GM18502 (cell line): ENCODE data around the gene OPN1MW.
"Not testable (repeated sequence)": the region's sequence is repeated elsewhere in the genome, so short reads cannot be mapped to it uniquely, and the experiment has no call there.

Experiments
- ATAC-seq: cut with Tn5 transposase; IDR thresholded peaks from one replicate; pipeline ENCODE4 v1.9.1; 2021; ENCODE audit warnings: mild to moderate bottlenecking; ENCODE audit not compliant: unreplicated experiment, poor library complexity

Gene OPN1MW

DNA sequence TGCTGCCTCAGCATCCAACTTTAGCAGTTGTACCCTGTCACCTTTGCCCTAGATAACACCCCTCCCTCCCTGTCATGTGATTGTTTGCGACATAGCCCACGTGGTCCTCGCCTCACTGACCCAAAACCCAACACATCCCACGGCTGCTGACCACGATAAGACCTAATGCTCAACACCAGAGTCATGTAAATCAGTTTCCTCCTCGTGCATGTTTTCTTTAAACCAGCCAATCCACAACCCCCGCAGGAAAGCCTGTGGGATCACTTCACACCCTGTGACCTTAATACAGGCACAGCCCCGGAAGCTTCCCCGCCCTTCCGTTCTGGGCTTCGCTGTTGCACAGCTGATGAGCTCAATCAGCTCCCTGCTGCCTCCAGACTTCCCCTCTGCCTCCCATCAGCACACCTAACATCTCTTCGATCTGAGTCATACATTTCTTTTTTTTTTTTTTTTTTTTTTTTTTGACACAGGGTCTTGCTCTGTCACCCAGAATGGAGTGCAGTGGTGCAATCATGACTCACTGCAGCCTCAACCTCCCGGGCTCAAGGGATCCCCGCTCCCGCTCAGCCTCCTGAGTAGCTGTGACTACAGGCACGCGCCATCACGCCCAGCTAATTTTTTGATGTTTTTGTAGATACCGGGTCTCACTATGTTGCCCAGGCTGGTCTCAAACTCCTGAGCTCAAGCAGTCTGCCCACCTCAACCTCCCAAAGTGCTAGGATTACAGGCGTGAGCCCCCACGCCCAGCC is 27.4 kb downstream of the OPN1MW start:
- peak; percentile 73 for ATAC-seq

DNA sequence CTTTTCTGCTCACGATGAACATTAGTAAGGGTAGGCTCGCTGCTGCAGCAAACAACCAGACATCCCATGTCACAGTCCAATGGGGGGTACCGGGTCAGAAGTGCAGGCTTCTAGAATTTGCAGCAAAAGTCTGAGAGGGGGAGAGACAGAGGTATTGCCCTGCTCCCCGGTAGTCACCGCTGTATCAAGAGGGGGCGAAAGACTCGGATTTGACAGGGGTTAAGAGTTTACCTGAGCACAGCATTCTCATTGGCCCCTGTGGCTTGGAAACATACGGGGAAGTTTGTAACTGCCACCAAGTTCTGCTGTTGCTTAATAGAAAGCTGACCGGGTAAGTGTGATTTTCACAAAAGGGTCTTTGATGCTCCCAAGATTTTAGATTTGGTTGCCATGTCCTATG is 28.7 kb downstream of the OPN1MW start:
- not testable (repeated sequence) for ATAC-seq

DNA sequence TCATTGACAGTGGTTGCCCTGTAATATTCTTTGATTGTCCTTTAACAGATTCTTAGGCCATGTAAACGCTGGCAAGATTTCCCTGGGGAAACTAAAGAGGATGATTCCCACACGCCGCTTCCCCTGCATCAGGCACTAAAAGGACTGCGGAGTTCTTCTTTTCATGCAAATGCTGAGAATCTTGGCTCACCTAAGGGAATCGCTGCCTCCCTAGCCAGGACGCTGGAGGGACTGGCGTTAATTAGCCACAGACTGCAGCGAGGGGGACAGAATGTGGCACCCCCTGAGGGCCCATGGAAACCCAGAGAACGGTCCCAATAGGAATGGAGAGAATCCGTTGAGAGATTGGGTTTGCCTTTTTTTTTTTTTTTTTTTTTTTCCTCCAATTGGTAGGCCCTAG is 29.1 kb downstream of the OPN1MW start:
- ATAC-seq = not testable (repeated sequence)

DNA sequence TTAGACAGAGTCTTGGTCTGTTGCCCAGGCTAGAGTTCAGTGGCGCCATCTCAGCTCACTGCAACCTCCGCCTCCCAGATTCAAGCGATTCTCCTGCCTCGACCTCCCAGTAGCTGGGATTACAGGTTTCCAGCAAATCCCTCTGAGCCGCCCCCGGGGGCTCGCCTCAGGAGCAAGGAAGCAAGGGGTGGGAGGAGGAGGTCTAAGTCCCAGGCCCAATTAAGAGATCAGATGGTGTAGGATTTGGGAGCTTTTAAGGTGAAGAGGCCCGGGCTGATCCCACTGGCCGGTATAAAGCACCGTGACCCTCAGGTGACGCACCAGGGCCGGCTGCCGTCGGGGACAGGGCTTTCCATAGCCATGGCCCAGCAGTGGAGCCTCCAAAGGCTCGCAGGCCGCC is 37.1 kb downstream of the OPN1MW start, which contains the start of gene OPN1MW2:
Gene OPN1MW2, plus strand, starts transcription at position 301 of the 400 bp plus-strand sequence. Its CDS starts 60 bp downstream, at position 361.
- ATAC-seq = not testable (repeated sequence)

DNA sequence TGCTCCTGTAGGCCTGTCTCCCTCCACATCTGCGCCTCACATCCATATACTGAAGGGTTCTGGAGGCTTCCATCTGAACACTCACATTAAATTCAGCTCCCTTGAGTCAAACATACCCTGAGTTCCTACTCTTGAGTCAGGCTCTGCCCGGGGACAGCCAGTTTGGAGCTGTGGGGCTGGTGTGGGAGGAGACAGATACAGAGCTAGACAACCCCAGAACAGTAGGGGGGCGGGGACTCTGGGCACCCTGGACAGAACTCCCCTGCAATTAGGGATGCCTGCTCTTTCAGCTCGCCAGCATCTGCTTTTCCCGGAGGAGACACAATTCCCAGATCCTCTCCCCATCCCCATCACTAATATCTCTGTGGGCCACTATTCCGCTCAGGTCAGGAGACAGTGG is 42.9 kb downstream of the OPN1MW start:
- not testable (repeated sequence) for ATAC-seq

DNA sequence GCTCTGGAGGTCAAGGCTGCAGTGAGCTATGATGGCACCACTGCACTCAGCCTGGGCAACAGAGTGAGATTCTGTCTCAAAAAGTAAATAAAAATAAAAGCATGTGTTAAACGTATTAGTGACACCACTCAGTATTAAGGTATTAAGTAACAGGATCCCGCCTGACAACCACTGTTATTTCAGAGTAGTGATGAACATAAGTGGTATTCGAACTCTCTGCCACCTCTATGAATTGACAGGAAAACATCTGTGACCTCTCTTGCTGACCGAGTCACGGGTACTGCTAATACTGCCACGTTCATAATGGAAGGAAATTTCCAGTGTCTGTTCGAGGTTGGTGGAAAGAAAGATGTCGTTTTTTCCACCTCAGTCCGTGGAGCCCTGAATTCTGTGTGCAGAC is 44.3 kb downstream of the OPN1MW start:
- not testable (repeated sequence) for ATAC-seq

DNA sequence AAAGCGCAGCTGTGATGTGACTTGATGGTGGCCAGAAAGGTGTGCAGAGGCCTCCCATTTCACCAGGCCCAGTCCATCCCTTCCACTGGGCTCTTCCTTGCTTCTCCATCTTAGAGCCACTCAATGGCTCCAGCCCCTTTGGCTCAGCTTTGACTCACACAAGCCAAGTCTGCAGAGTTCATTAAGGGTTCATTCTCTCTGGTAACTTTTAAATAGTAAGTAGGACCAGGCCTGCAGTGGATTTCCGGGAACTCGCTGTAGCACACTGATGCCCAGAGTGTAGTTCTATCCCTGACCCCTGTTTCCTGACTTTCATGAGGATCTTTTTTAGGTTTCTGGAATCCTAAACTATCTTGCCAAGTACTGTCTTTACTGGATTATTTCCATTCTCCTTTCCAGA is 49.0 kb downstream of the OPN1MW start:
- ATAC-seq = not testable (repeated sequence)

DNA sequence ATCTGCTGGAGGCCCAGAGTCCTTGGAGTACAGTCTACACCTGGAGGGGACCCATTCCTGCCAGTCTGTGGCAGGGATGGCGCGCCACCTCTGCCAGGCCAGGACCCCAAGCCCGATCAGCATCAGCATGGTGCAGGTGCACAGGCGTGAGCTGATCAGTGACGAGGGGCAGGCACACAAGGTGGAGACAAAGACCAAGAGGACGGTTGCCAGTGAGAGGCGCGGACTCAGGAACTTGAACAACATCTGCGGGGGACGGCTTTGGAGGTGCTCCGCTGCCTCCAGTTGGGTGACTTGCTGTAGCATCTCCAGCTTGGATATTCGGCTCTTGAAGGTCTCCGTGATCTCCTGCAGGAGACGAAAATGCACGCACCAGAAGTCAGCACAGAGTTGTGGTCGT is 51.2 kb downstream of the OPN1MW start:
- not testable (repeated sequence) for ATAC-seq

DNA sequence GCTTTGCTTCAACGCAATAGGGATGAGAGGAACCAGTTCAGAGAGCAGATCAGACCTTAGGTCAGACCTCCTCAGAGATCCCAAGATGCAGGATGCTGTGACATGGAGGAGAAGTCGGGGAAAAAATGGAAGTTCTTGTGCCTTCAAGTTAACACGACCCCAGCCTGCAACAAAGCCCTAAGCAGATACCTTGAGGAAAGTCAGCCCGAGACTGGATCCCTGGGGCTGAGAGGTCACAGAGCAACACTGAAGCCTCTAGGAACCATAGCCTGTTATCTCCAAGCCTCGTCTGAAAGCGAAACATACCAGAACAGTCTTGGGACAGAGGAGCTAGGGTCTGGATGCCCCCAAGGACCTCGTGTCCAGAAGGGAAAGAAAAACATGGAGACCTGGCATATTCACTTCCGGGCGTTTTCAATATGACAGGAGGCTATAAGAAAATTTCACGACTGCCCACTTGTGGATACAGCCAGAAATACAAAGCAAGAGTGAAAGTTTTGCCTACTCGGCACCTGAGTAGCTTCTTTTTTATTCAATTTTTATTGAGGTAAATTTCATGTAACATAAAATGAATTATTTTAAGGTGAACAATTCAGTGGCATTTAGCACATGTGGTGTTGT is 56.7 kb downstream of the OPN1MW start:
- not testable (repeated sequence) for ATAC-seq

DNA sequence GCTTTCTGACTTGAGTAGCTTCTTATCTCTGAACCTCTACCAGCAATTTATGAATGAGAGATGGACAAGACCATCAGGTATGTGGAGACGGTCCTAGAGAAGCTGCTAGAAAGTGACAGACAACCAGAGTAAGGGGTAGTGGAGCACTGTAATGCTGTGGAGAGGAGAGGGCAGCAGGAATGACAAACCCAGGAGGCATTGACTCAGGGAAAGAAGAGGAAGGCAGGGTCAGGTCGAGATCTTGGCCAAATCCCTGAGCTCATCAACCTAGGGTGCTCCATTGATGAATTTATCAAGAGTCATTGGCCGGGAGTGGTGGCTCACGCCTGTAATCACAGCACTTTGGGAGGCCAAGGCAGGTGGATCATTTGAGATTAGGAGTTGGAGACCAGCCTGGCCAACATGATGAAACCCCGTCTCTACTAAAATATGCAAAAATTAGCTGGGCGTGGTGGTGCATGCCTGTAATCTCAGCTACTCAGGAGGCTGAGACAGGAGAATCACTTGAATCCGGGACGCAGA is 57.6 kb downstream of the OPN1MW start:
- not testable (repeated sequence) for ATAC-seq
